HG03097 (cell line): ENCODE results near the gene ARL6IP5.

ENCODE experiments used
- ATAC-seq: cut with Tn5 transposase; IDR thresholded peaks from one replicate; pipeline ENCODE4 v1.9.1; 2021; ENCODE audit not compliant: unreplicated experiment, low FRiP score

ARL6IP5 gene, protein sequence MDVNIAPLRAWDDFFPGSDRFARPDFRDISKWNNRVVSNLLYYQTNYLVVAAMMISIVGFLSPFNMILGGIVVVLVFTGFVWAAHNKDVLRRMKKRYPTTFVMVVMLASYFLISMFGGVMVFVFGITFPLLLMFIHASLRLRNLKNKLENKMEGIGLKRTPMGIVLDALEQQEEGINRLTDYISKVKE

DNA sequence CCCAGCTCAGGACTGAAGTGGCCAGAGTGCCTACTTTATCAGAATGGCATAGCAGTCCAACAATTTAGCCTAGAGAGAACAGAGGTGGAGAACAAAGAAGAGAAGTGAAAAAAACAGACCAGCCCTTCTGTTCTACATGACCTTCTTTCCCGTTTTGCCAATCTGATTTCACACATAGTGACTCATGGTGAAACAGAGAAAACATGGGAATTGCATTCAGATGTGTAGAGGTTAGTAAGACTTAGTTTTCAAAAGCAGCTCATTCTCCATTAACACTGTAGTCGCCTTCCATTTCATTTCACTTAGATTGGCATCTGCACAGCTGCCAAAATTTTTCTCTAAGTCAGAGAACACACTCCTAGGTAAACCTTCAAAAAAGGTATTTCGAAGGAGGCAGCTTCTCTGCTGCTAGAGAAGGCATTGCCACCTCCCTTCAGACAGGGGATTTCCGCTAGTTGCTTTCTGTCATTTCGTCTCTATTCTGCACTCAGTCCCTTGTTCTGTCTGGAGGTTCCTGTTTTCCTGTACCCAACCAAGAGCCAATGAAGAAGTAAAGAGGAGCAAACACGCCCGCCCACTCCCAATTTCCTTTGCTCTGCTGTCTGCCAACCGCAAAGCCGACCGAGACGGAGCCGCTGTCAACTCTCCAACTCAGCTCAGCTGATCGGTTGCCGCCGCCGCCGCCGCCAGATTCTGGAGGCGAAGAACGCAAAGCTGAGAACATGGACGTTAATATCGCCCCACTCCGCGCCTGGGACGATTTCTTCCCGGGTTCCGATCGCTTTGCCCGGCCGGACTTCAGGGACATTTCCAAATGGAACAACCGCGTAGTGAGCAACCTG, at the start of gene ARL6IP5:
TSS of gene ARL6IP5 (plus strand) at position 612 of the 842 bp plus-strand sequence. CDS start at position 723, 111 bp downstream.
- ATAC-seq: peak; percentile 51

DNA sequence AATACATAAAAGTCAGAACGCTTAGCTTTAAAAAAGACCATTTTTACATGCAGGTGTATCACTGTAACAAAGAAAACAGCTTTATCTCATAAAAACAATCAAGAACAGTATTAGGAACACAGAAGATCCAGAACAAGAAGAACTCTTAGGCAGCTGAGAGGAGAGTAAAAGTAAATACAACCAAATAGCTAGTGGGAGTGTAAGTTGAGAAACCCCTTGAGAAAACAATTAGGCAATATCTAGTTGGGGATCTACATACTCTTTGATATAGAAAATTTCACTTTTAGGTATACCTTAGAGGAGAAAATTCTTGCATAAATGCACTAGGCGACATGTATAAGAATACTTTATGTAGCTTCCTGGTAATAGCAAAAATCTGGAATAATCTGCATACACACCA, 40.1 kb upstream of the ARL6IP5 start:
- ATAC-seq: no peak

GRCh38 chr3:69048990-69049389, 35.7 kb upstream of the ARL6IP5 start:
- no peak for ATAC-seq

DNA sequence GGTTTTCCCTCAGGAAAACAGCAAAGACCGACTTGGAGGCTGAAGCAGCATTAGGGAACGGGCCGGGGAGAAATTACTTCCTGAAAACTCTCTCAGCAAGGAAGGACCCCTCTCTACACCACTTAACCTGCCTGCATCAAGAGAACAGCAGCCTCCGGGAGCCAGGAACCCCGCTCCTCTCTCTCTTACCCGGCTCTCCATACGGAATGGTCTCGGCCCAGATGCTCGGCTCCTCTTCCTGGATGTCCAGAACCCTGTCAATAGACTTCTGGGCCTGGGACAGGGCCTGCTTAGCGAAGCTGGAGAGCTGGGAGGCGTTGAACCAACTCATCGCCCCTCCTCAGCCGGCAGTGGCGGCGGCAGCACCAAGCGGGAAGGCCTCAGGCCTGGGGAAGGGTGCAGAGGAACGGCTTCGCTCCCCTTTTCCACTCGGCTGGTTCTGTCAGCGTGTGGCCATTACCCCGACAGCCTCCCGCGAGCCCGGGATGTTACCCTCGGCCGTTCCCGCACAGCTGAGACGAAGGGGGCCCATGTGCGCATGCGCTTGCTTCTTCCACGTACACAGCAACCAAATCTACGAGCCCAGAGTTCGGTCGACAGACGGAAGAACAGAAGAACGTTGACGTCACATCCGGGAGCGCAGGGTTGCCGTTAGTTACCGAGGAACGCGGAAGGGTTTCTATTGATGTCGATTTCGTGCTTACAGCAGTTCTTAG, 32.8 kb upstream of the ARL6IP5 start, which contains the start of gene TMF1:
TSS of gene TMF1 (minus strand) at position 578 of the 716 bp plus-strand sequence. CDS start at position 331, 247 bp downstream.
- peak; percentile 94 for ATAC-seq

GRCh38 chr3:69052472-69052898, 32.3 kb upstream of the ARL6IP5 start:
- no peak for ATAC-seq

- peak; percentile 92 for ATAC-seq
These were observed 26.4 kb upstream of the ARL6IP5 start for GRCh38 chr3:69058180-69058946.

- no peak for ATAC-seq
These were observed 25.9 kb upstream of the ARL6IP5 start for GRCh38 chr3:69058947-69059224.

GRCh38 chr3:69059688-69060087, 25.0 kb upstream of the ARL6IP5 start:
- no peak for ATAC-seq

GRCh38 chr3:69063636-69064035, 21.1 kb upstream of the ARL6IP5 start:
- ATAC-seq: no peak

DNA sequence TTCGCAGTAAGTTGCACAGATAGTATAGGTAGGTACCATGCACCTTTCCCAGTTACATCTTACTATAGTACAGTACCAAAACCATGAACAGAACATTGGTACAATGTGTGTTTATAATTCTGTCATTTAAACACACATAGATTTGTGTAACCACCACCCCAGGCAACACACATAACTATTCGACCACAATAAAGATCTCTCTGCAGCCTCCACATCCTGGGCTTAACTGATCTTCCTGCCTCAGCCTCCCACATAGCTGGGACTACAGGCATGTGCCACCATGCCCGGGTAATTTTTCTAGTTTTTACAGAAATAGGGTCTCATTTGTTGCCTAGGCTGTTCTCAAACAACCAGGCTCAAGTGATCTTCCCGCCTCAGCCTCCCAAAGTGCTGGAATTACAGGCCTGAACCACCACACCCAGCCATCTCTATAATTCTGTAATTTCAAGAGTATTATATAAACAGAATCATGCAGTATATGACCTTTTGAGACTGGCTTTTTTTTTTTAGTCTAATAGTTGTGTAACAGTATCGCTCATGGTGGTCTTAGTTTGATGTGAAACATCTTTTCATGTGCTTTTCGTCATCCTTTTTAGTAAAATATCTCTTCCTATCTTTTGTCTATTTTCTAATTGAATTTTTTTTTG, 19.3 kb upstream of the ARL6IP5 start:
- ATAC-seq: no peak

GRCh38 chr3:69066121-69066520, 18.6 kb upstream of the ARL6IP5 start:
- no peak for ATAC-seq

GRCh38 chr3:69072928-69073327, 11.8 kb upstream of the ARL6IP5 start:
- ATAC-seq: no peak

DNA sequence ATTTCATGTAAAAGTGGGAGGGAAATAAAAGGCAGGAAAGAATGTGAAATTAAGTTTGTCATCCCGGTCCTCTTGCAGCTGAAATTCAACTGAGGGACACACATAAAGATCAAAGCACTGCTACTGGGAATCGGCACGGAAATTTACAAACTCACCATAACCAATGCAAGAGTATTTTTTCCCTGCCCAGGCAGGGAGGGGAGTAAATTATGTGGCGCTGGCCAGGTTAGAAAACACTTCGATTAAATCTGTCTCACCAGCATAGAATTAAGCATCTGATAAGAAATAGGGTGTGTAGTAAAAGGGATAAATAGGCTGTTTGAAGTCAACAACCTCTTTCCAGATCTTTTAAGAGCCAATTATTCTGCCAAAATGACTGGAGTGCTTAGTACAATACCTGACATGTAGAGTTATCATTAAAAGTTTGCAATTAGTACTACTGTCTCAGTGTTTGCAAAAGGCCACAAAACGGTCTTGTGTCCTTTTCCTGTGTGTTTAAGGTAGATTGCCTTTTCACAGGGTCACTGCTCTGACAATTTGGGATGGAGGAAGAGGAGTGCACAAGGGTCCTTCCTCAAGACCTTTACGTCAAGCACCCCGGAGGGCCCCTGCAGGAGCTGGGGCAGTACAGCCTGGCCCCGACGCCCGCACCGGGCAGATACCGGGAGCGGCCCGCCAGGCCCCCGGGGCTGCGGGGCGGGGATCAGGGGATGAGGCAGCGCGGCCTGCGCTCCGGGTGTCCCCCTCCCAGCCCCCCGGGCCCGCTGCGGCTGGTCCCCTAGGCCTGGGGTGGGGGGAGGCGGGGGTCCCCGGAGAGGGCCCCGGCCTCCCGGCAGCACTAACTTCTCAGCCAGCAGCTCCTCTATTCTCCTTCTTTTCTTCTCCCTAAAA, 5.2 kb upstream of the ARL6IP5 start:
- no peak for ATAC-seq

DNA sequence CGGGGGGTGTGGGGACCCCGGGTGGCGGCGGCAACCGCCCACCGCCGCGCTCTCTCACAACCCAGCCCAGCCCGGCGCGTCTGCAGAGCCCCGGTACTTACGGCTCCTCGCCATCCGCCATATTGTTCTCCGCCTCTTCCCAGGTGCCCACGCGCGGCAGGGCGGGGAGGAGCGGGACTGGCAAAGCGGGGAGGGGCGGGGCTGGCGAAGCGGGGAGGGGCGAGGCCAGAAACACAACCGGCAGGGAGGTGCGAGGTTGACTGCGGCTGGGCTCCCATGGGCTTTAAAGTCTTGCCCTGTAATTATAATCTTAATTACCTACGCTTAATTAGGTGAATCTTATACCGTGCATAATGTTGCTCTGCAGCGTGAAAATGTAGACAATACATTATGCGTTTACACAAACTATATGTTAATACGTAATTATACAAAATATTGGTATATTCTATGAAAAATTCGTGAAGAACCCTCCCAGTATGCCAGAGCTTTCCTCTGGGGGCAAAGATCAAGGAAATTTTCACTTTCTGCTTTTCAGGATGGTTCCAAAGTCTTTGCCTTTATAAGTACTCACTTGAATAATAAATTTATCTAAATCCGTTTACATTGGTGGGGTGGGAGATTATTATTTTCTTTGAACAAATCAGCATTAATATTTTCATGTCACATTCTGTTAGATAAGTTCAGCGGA, 4.4 kb upstream of the ARL6IP5 start, which contains the start of gene UBA3:
TSS of gene UBA3 (minus strand) at position 133 of the 688 bp plus-strand sequence. CDS start at position 121, 12 bp downstream.
- peak; percentile 50 for ATAC-seq

DNA sequence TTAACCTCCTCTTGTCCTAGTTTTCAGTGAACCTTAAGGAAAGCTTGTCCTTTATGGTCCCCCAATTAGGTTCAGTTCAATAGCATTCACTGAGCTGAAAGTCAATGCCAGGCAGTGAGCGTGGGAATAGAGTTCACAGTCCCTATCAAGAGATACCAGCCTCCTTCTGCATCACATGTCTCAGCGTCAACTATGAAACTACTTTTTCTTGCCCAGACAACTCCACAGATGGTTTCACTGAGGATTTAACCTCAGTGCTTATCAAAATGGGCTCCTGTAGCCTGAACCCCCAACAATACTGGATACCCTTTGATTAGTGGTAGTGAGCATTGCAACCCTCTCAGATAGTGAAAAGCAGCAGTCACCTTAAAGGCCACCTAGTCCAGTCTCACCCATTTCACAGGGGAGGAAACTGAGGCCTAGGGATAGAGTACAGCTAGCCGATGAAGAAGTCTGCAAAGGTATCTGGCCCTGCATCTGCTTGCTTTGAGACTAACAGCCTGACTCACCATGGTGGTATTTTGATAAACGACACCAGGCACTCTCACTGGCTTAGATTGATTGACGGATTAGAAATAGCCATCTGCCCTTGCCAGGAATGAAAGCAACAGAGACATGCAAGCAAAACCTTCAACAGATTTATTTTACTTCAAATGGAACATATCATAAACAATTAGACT, 3.0 kb upstream of the ARL6IP5 start:
- ATAC-seq: no peak

DNA sequence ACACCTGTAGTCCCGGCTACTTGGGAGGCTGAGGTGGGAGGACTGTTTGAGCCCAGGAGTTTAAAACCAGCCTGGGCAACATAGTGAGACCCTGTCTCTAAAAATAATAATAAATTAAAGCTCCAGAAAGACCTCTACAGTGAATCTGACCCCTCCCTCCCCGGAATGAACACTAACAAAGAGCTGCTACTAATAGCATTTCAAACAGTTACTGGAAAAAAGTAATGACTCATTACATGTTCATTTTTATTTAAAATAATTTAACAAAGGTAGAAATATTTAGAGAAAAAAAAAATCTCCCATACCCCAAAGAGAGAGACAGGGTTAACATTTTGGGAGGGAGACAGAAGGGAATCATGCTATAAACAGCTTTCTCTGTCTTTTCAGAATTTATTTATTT, 2.4 kb upstream of the ARL6IP5 start:
- ATAC-seq: no peak

DNA sequence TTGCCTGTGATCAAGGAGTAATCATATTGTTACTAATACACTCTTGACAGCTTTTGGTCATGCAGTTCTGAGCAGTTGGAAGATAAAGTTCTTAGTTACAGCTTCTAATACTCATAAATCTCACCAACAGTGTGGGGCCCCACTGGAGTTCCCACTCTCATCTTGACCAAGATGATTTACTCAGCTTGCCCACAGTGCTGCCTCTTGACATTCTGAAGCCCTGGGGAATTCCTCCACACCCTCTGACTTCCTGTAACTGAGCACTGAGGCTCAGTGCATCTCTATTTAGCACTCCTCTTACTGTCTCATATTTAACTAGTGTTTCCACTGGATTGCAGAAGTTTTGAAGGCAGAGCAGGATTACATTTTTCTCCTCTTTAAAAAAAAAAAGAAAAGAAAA, 1.9 kb upstream of the ARL6IP5 start:
- ATAC-seq: peak; percentile 48
